HG03097 (cell line): ENCODE results near the gene PFKFB3.
"Not testable (repeated sequence)": the region's sequence is repeated elsewhere in the genome, so short reads cannot be mapped to it uniquely, and the experiment has no call there.

ENCODE experiments used
- ATAC-seq: cut with Tn5 transposase; IDR thresholded peaks from one replicate; pipeline ENCODE4 v1.9.1; 2021; ENCODE audit not compliant: unreplicated experiment, low FRiP score

PFKFB3 gene

DNA sequence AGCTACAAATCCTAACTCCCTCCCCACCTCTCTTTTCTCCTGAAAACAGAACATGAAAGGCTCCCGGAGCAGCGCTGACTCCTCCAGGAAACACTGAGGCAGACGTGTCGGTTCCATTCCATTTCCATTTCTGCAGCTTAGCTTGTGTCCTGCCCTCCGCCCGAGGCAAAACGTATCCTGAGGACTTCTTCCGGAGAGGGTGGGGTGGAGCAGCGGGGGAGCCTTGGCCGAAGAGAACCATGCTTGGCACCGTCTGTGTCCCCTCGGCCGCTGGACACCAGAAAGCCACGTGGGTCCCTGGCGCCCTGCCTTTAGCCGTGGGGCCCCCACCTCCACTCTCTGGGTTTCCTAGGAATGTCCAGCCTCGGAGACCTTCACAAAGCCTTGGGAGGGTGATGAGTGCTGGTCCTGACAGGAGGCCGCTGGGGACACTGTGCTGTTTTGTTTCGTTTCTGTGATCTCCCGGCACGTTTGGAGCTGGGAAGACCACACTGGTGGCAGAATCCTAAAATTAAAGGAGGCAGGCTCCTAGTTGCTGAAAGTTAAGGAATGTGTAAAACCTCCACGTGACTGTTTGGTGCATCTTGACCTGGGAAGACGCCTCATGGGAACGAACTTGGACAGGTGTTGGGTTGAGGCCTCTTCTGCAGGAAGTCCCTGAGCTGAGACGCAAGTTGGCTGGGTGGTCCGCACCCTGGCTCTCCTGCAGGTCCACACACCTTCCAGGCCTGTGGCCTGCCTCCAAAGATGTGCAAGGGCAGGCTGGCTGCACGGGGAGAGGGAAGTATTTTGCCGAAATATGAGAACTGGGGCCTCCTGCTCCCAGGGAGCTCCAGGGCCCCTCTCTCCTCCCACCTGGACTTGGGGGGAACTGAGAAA is 30.4 kb downstream of the PFKFB3 start:
- ATAC-seq = no peak

DNA sequence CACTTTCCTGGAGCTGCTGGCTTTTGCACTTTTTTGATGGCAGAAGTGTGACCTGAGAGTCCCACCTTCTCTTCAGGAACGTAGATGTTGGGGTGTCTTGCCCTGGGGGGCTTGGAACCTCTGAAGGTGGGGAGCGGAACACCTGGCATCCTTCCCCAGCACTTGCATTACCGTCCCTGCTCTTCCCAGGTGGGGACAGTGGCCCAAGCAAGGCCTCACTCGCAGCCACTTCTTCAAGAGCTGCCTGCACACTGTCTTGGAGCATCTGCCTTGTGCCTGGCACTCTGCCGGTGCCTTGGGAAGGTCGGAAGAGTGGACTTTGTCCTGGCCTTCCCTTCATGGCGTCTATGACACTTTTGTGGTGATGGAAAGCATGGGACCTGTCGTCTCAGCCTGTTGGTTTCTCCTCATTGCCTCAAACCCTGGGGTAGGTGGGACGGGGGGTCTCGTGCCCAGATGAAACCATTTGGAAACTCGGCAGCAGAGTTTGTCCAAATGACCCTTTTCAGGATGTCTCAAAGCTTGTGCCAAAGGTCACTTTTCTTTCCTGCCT is 31.1 kb downstream of the PFKFB3 start:
- no peak for ATAC-seq

DNA sequence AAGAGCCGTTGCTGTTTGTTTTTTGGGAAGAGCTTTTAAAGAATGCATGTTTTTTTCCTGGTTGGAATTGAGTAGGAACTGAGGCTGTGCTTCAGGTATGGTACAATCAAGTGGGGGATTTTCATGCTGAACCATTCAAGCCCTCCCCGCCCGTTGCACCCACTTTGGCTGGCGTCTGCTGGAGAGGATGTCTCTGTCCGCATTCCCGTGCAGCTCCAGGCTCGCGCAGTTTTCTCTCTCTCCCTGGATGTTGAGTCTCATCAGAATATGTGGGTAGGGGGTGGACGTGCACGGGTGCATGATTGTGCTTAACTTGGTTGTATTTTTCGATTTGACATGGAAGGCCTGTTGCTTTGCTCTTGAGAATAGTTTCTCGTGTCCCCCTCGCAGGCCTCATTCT is 31.6 kb downstream of the PFKFB3 start:
- no peak for ATAC-seq

- no peak for ATAC-seq
These were observed 33.8 kb downstream of the PFKFB3 start for GRCh38 chr10:6236349-6237198.

GRCh38 chr10:6237199-6237530 is 34.4 kb downstream of the PFKFB3 start:
- no peak for ATAC-seq

DNA sequence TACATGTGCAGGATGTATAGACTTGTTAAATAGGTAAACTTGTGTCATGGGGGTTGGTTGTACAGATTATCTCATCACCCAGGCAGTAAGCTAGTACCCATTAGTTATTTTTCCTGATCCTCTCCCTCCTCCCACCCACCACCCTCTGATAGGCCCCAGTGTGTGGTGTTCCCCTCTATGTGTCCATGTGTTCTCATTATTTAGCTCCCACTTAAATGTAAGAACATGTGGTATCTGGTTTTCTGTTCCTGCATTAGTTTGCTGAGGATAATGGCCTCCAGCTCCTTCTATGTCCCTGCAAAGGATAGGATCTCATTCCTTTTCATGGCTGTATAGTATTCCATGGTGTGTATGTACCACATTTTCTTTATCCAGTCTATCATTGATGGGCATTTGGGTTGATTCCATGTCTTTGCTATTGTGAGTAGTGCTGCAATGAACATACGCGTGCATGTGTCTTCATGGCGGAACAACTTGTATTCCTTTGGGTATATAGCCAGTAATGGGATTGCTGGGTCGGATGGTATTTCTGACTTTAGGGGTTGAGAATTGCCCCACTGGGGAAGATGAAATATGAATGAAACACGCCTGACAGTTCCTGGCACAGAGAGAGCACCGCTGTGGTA is 36.0 kb downstream of the PFKFB3 start:
- not testable (repeated sequence) for ATAC-seq

GRCh38 chr10:6239213-6239991 is 36.7 kb downstream of the PFKFB3 start:
- no peak for ATAC-seq

DNA sequence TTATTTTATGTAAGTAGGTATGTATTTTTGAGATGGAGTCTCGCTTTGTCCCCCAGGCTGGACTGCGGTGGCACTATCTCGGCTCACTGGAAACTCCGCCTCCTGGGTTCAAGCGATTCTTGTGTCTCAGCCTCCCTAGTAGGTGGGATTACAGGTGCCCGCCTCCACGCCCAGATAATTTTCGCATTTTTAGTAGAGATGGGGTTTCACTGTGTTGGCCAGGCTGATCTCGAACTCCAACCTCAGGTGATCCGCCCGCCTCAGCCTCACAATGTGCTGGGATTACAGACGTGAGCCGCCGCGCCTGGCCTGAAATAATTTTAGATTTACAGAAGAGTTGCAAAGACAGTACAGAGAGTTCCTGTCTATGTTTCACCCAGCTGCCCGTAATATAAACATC is 37.5 kb downstream of the PFKFB3 start:
- no peak for ATAC-seq

DNA sequence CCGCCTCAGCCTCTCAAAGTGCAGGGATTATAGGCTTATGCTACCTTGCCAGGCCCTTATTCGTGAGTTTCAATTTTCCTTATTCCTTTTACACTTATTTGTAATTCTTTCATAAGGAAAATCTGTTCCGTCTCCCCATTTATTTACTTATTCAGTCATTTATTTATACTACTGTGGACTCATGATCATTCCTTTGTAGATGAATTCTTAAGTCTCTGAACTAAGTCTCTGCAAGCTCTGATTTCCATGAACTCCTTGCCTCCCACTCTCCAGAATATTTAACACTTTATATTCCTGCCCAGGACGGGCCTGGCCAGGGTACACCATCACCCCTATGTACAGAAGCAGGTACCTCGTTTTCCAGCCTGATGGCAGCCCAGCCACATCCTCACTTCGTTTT is 39.4 kb downstream of the PFKFB3 start:
- ATAC-seq = no peak

DNA sequence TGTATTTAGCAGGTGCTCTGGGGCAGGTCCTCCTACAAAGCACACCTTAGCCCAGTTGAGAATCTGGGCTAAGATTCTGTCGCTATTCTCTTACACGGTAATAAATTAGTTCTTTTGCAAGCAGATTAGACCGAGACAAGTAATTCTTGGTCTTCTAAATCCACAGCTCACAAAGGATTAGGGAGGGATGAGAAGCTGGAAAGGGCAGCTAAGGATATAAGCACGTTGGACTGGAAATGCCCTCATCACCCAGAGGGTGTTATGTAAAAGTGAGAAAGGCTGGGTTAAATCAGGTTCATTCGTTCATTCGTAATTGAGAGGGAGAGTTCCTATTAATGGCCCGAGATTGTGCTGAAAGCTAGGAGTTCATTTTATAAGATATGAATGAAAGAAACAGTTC is 41.8 kb downstream of the PFKFB3 start:
- no peak for ATAC-seq

DNA sequence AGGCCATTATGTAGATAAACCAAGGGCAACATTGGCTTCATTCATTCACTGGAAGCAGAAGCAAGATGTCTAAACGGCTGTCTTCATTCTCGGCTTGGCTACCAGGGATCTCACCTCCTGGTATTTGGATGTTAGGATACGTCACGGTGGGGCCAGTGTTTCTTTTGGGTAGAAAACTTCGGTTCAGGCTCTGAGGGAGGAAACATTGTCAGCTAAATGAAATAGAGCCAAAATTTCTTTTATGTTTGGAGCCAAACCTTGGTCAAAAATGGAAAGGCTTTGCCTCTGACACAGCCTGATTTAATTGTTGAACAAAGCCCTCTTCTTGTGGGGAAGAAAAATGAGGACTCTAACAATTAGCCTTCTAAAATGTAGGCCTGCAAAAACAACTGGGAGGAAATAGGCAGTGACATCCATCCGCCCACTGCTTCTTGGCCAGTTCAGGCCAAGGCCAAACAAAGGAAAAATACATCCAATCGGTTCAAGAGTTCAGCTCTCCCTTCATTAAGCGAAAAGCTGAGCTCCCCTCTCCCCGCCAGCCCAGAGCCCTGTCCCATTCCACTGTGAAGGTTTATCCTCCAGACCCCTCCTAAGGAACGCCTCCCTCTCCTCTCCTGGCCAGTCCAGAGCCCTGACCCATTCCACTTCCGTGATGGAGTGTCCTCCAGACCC is 44.4 kb downstream of the PFKFB3 start:
- ATAC-seq = no peak

DNA sequence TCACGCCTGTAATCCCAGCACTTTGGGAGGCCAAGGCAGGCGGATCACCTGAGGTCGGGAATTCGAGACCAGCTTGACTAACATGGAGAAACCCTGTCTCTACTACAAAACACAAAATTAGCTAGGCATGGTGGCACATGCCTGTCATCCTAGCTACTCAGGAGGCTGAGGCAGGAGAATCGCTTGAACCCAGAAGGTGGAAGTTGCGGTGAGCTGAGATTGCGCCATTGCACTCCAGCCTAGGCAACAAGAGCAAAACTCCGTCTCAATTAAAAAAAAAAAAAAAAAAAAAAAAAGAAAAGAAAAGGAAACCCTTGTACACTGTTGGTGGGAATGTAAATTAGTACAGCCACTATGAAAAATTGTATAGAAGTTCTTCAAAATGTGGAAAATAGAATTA is 46.2 kb downstream of the PFKFB3 start:
- not testable (repeated sequence) for ATAC-seq

GRCh38 chr10:6249698-6250097 is 47.0 kb downstream of the PFKFB3 start:
- ATAC-seq = no peak

DNA sequence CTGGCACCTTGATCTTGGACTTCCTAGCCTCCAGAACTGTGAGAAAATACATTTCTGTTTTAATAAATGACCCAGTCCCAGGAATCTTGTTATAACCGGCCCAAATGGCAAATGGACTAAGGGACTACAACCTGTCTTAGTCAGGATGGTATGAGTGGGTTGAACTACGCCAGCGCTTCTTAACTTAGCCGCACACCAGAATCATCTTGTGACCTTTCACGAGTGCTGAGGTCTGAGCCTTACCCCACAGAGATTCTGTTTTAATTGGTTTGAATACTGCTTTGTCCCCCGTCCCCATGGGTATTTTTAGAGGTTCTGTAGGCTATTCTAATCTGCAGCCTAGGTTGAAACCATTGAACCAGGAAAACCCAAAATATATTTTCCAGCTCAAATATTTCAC is 48.0 kb downstream of the PFKFB3 start:
- no peak for ATAC-seq

DNA sequence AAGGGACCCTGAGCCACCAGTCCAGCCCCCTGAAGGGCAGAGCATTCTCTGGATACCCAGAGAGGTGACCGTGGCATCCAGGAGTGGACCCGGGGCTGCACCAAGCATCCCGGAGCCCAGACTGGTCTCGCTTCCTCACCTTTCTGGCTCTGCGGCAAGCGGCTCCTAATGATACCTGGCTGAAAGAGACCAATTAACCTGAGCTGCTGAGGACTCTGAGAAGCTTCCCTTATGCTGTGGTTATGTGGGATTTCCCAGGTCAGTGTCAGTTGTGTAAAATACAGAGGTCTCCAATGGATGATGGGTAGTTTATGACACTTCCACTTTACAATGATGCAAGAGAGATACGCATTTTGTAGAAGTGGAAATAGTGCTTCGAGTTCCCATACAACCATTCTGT is 51.5 kb downstream of the PFKFB3 start:
- no peak for ATAC-seq

DNA sequence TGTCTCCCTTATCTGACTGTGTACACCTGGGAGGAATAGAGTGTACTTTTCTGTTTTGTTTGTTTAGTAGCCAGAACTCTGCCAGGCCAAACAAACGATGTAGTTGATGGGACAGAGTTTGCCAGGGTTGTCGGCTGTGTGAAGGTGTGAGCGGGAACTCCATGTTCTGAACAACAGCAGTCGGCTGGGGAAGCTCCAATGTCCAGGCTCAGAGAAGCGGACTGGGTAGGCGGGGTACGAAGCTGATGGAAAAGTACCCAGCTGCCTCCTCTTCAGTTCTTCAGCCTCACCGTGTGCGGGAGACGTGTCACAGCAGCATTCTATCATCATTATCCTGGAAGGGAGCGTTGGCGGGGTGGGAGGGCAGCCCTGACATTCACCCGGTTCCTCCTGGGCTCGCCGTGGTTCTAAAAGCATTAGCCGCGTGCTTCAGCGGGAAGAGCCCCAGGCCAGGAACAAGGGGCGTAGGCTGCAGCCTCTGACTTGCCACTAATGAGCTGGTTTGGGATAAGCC is 52.9 kb downstream of the PFKFB3 start:
- ATAC-seq = no peak

- no peak for ATAC-seq
These were observed 53.7 kb downstream of the PFKFB3 start for GRCh38 chr10:6256439-6256838.

GRCh38 chr10:6259153-6259552 is 56.4 kb downstream of the PFKFB3 start:
- ATAC-seq = no peak

DNA sequence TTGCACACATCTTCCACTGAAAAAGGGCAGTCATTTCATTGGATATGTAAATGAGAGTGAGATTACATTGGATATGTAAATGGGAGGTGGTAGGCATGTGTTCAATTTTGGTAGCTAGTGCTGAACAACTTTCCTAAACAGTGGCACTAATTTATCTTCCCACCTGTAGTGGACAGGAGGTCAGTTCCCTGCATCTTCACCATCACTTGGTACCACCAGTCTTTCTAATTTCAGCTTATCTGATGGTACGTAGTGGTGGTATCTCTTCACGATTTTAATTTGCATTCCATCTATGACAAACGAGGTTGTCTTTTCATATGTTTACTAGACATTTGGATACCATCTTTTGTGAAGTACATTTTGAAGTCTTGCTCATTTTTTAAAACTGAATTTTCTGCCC is 58.1 kb downstream of the PFKFB3 start:
- no peak for ATAC-seq

- ATAC-seq = no peak
These were observed 65.2 kb downstream of the PFKFB3 start for GRCh38 chr10:6267941-6268340.
